HG02798 (cell line): ENCODE results near the gene SAMD14.

Experiments used
- ATAC-seq: cut with Tn5 transposase; IDR thresholded peaks from one replicate; pipeline ENCODE4 v1.9.1; 2021; ENCODE audit warnings: mild to moderate bottlenecking; ENCODE audit not compliant: unreplicated experiment, poor library complexity

The SAMD14 gene

DNA sequence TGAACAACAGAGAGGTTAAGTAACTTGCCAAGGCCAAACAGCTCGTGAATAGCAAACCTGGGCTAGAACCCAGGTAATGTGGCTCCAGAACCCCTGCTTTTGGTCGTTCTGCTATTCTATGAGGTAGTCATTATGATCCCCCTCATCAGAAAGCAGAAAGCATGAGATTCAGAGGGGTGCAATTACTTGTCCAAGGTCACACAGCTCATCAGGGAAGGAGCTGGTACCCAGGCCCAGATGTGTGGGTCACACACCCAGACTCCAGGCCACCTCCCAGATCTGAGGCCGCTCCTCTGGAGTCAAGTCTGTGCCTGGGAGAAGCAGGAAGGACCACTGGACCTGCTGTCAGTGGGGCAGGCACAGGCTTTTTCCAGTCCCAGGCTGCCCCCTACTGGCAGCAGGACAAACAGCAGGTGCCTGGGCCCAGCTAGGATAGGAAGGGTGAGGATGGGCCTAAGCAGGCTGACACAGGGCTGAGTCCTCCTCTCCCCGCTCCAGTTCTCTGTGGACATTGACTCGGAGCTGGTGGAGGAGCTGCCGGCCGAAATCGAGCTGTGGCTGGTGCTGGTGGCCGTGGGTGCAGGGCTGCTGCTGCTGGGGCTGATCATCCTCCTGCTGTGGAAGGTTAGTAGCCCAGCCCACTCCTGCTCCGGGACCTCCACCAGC is 42.6 kb downstream of the SAMD14 start:
- peak; percentile 74 for ATAC-seq

DNA sequence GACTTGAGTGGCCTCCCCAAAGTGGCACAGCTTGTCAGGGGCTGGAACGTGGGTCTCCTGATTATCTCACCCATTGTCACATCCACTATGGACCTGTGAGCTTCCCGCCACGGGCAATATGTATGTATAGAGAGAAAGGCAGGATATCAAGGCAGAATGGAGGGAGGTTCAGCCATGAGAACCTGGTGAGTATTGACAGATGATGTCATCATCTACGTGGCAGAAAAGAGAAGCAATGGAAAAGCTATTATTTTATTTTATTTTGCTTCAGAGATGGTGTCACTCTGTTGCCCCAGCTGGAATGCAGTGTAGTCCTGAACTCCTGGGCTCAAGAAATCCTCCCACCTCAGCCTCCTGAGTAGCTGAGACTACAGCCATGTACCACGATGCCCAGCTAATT is 48.2 kb downstream of the SAMD14 start:
- ATAC-seq: no peak

DNA sequence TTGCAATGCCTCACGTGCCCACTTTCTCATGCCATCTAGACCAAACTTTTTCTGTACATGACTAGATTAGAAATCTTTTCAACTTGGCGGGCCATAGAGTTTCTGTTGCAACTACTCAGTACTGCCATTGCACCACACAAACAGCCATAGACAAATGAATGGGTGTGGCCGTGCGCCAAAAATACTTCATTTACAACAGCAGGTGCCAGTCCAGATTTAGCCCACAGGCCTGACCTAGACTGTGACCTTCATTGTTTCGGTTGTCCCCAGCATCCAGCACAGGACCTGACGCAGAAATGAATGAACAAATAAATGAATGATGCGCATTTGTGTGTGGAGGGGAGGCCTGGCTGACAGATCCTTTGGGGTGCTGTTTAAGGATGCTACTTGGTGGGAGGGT is 49.1 kb downstream of the SAMD14 start:
- peak; percentile 72 for ATAC-seq

DNA sequence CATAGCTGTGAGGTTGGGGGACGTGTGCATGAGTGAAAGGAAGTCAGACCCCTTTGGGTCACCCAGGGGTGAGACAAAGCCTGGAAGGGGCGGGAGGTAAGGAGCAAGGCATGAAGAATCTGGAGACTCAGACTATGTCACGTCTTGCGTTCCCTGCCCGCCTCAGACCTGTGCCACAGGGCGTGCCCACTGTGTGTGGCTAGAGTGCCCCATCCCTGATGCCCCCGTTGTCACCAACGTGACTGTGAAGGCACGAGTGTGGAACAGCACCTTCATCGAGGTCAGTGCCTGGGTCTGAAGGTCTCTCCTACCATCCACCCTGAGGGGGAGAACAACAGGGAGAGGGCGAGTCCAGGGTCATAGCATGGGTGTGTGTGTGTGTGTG is 49.9 kb downstream of the SAMD14 start:
- no peak for ATAC-seq

DNA sequence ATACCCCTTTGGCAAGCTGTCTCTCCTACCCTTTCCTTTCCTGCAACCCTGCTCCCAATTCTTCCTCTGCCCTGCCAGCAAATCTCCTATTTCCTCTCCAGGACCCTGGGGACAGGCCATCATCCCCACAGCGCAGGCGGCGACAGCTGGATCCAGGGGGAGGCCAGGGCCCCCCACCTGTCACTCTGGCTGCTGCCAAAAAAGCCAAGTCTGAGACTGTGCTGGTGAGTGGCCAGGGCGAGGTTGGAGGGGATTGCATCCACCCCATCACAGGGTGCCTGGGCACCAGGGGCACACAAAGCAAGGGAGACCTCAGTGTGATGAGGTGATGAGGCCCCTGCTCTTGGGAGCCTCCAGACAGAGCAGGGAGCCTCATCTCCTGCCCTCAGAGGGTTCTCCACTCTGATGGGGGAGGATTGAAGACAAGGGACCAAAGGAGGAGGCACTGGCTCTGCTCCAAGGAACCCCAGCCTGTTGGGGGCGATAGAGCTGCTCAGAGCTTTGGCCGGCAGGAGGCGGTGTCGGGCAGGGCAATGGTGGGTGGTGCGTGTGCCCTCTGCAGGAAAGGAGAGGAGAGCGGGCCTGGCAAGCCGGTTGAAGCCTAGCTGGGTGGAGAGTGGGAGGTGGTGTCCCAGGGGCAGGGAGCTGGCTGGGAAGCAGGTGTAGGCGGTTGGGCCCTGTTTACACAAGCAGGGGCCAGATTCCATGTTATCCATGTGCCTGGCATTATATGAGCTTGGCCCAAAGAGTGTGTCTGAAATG is 50.4 kb downstream of the SAMD14 start:
- no peak for ATAC-seq

DNA sequence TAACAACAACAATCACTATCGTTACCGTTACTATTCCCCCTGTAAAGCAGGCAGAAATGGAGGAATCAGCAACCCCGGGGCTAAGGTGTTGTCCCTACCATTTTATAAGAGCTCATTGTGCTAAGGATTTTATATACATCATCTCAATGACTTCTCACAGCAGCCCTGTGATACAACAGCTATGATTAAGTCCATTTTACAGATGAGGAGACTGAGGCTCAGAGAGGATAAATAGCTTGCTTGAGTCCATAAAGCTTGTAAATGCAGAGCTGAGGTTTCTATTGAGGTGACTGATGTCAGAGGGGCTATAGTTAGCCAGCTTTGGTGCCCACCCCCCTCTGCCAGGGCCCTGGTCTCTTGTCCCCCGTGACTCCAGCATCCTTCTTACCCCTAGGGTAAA is 51.5 kb downstream of the SAMD14 start:
- no peak for ATAC-seq

DNA sequence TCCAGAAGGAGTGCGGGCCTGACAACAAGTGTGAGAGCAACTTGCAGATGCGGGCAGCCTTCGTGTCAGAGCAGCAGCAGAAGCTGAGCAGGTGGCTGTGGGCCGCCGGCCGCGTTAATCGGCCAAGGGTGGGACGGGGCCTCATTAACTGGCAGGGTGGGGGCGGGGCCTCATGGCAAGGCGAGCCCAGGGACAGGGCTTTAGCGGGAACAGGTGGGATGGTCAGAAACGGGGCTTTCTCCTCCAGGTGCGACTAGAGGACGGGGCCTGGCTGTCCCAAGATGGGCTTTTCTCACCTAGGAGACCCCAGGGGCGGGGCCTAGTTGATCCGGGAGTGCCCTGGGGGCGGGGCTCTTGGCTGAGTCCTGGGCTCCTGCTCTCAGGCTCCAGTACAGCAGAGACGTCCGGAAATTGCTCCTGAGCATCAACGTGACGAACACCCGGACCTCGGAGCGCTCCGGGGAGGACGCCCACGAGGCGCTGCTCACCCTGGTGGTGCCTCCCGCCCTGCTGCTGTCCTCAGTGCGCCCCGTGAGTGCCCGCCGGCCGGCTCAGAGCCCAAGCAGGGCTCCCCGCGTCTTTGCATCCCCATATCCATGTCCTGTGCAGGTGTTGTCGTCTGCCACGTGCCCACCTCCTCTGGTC is 53.2 kb downstream of the SAMD14 start:
- ATAC-seq: no peak

DNA sequence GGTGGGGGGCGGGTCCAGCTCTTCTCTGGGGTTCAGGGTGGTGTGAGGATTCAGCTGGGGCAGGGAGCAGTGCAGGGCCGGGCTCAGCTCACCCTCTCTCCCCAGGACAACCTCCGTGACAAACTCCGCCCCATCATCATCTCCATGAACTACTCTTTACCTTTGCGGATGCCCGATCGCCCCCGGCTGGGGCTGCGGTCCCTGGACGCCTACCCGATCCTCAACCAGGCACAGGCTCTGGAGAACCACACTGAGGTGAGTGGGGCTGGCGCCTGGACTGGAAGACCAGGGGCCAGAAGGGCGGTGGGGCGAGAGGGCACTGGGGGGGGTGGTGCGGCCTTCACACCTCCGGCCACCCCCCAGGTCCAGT is 53.8 kb downstream of the SAMD14 start:
- no peak for ATAC-seq

DNA sequence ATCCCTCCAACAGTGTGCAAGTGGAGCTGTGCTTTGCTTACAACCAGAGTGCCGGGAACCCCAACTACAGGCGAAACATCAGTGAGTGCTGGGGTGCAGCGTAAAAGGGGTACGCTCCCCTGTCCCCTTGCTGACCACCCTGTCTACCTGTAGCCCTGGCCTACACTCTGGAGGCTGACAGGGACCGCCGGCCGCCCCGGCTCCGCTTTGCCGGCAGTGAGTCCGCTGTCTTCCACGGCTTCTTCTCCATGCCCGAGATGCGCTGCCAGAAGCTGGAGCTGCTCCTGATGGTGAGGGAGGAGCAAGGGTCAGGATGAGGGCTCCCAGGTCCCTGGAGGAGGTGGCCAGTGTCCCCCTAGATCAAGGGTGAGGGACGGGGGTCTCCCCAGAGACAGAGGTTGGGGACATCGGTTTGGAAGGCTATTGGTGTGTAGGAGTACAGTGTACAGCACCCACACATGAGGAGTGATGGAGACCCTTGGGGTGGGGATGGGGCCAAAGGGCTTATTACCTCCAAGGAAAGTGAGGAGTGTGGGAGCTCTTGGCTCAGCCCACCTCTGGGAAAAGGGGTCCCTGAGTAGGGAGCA is 54.4 kb downstream of the SAMD14 start:
- ATAC-seq: no peak

DNA sequence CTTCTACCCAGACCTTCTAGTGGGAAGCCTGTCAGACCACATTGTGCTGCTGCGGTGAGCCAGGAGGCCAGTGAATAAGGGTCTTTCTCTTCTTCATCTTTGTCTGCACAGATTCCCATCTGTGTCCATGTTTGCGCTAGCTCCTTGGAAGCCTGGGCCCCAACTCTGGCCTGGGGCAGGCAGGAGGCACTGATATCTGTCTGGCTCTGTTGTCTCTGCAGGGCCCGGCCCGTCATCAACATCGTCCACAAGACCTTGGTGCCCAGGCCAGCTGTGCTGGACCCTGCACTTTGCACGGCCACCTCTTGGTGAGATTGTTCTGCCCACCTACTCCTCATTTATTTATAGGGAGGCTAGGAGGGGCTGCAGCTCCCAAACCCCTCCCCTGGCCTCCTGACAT is 55.7 kb downstream of the SAMD14 start:
- ATAC-seq: no peak

DNA sequence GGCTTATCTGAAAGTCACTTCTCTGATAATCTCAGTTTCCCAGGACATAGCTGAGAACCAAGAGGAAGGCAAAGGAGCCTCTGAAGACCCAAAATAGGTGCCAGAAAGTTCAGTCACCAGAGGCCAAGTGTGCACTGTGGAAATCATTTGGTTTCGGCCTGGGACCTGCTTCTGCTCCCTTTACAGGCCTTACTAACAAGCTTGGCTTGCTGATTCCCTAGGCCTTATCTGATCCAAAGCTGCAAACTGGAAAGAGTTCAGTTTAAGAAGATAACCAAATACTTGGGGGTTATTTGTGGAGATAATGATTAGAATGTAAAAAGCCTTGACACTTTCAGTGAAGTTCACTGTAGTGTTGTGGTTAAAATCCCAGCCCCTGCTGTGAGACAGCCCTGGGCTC is 57.0 kb downstream of the SAMD14 start:
- no peak for ATAC-seq

DNA sequence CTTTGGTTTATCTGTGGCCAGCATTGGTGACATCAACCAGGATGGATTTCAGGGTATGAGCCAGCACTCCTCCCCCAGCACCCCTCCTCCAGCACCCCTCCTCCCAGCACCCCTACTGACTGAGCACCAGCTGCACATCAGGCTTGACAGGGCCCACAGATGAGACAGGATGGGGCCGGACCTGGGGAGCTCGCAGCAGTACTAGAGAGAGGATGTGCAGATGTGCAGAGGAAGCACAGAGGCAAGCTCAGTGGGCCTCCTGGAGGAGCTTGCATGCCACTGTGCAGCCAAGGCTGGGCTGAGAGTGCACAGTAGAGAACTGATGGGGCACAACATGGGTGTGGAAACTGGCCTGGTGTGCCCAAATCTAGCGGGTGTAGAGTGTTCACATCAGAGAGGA is 57.8 kb downstream of the SAMD14 start:
- ATAC-seq: no peak

DNA sequence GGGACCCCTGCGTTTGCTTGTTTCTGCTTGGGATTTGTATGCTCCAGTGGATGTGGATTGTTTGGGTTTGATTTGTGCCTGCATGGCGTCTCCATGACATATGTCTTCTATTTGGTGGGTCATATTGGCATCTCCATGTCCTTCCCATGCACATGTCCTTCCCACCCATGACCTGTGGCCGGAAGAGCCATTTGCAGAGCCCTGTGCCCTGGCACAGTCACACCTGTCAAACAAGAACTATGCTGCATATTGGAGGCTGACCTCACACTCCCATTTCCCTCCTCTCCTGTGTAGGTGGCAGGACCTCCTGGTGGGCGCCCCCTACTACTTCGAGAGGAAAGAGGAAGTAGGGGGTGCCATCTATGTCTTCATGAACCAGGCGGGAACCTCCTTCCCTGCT is 58.3 kb downstream of the SAMD14 start:
- ATAC-seq: no peak

DNA sequence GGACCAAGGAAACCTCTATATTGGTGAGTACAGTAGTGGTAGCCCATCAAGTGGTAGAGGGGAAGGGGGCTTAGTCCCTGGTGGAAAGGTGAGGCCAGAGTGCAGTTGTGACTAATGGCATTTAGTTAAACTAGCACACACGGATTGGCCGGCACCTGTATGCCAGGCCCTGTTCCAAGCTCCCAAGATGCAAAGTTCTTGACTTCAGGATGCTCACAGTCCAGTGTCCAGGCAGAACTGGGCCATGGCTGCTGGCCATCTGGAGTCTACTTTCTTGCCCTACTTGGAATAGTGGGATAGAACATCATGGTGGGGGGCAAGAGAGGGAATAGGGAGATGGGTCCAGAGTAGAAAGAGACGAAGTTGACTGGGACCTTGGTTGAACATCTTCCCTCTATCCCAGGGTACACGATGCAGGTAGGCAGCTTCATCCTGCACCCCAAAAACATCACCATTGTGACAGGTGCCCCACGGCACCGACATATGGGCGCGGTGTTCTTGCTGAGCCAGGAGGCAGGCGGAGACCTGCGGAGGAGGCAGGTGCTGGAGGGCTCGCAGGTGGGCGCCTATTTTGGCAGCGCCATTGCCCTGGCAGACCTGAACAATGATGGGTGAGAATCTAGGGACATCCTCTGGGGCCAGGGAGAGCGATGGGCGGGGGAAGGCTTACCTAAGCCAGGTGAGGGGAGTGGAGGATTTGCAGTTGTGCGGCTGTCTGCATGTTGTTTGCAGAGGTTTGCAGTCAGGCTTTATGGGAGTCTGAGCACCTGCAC is 58.9 kb downstream of the SAMD14 start:
- ATAC-seq: no peak

DNA sequence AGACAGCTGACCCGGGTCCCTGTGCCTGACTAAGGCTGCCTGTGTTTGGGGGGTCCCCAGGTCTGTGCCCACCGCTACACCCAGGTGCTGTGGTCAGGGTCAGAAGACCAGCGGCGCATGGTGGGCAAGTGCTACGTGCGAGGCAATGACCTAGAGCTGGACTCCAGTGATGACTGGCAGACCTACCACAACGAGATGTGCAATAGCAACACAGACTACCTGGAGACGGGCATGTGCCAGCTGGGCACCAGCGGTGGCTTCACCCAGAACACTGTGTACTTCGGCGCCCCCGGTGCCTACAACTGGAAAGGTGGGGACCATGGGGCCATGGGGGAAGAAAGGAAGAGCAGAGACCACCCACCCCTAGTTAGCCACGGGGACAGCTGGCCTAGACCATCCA is 62.0 kb downstream of the SAMD14 start:
- no peak for ATAC-seq

DNA sequence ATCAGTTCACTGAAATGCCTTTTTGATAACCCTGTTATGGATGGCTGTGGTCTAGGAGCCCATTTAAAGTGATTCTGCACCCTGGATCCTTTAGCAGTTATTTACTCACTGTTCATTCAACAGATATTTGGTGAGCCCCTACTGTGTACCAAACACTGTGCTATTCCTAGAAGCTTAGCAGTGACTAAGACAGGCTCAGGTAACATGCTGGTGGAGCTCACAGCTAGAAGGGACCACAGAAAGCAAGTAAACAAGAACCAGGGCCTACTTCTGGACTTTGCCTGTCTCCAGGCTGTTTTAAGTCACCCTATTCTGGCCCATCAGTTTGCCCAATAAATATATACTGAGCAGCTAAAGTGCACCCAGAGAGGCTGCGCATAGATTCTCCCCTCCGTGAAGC is 63.0 kb downstream of the SAMD14 start:
- no peak for ATAC-seq

DNA sequence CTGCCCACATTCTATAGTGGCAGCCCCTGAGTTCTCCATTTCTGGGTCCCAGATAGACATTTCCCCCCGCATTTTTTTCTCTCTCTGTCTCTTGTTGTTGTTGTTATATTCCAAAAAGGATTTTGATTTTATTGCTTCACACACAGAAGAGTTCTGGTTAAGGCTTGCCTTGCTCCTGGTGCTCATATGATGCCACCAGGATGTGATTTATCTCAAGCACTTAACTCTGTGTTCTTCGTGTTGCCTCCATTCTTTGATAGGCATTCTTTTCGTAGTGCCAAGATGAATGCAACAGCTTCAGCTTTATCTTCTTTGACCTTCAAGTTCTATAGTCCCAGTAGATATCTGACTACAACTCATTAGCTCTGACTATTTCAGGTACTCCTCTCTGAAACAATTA is 64.9 kb downstream of the SAMD14 start:
- no peak for ATAC-seq

DNA sequence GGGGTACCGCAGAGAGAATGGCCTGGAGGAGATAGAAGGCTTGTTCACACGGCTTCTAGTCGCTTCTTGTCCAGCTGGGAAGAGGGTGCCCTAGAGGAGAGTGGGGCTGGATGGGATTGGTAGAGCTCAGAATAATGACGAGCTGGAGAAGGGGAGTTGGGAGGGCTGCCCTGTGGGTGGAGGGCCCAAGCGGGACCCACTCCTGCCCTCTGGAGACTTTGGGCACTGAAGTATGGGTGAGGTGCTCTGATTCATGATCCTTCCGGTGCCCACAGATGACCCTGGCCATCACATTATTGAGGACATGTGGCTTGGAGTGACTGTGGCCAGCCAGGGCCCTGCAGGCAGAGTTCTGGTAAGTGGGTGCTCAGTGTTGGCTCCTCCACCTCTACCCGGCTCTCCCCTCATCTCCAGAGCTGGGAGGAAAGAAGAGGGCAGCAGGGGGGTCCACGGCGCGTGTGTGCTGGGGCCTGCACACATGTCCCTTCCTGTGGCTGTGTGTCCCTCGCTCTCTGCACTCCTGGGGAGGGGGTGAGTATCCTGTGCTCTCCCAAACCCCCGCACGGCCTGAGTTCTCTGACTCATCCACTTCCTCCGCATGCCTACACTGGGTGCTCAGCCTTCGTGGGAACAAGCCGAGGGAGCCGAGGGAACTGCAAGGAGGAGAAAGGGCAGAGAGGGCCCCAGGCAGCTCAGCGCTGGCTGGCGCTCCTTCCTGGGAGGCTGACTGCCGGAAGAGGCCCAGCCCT is 65.5 kb downstream of the SAMD14 start:
- no peak for ATAC-seq

DNA sequence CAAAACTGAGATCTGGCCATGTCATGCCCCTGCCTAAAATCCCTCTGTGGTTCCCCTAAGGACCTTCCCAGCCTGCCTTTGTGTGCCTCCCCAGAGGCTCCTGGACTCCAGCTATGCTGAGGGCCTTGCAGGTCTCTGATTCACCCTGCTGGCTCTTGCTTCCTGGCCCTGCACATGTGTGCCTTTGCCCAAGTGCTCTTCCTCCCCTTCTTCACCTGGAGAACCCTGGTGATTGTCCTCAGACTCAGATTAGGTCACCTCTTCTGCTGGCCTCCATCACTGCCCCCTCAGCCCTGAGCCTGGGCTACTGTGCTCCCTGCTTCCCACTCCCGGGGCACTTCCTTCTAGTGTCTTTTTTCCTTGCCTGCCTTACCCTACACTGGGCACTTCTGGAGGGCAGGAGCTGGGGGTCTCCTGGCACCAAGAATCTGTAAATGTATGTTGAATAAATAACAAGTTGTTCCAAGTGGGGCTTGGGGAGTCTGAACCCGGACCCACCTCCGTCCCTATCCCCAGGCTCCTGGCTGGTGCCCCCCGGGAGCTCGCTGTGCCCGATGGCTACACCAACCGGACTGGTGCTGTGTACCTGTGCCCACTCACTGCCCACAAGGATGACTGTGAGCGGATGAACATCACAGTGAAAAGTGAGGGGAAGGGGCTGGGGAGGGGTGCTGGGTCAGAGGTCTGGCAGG is 66.3 kb downstream of the SAMD14 start:
- no peak for ATAC-seq
